ENCODE data around the gene OARD1. TPM values are rescaled to one million over a fixed set of nuclear protein-coding genes. Genes with fewer than 3 reads are reported as not detected.

The OARD1 gene
- total RNA-seq, 1 experiment from 2014 or later: 33.7 TPM

GRCh38 chr6:41065550-41066026 lies 6.6 kb downstream of the OARD1 start:
- DNase-seq (ENCODE audit: low spot score) (no peak), ATAC-seq (no peak)
- Mint-ChIP-seq H3K4me3 (no peak overlapping the region), H3K27ac (no peak overlapping the region; the same call in 1 of the 2 replicates), H3K27me3 (ENCODE audit: low read depth) (no peaks in the 10 kb centered on the region), H3K4me1 (peaks cover 8% of the 10 kb centered on the region), H3K9me3 (no peaks in the 10 kb centered on the region), H3K36me3 (peaks cover 44% of the 10 kb centered on the region)
- TF ChIP-seq ZNF232 (CRISPR knock-in tag; IDR thresholded peaks at IDR 0.05): no peak
- CTCF ChIA-PET: interaction anchor here (1.3 kb wide), 1 partner anchor 38 kb away, joined by 3 read pairs; no protein-coding TSS in a partner anchor
- POLR2A ChIA-PET: no interaction called here

GRCh38 chr6:41064841-41065240 lies 7.3 kb downstream of the OARD1 start:
- no peak overlapping the region for H3K27ac Mint-ChIP-seq

More at GRCh38 chr6:41064841-41065240, 7.3 kb downstream of the OARD1 start:
- no peak for DNase-seq (ENCODE audit: low spot score)
- POLR2A ChIA-PET: no interaction called here
- no peak for TF ChIP-seq ZNF121 (CRISPR knock-in tag; IDR thresholded peaks at IDR 0.05)
- no peak for TF ChIP-seq JAZF1 (CRISPR knock-in tag; IDR thresholded peaks at IDR 0.05)
- no peak for TF ChIP-seq ATF6 (CRISPR knock-in tag; IDR thresholded peaks at IDR 0.05)
- no peak for TF ChIP-seq USF2 (CRISPR knock-in tag; IDR thresholded peaks at IDR 0.05)
- no peak for TF ChIP-seq MLX (CRISPR knock-in tag; IDR thresholded peaks at IDR 0.05)
- TF ChIP-seq STAT6 (CRISPR knock-in tag; conservative IDR thresholded peaks at IDR 0.05; ENCODE audit: low read depth): no peak
- no peak for TF ChIP-seq RORB (CRISPR knock-in tag; IDR thresholded peaks at IDR 0.05)
- no peak for TF ChIP-seq SP1 (CRISPR knock-in tag; conservative IDR thresholded peaks at IDR 0.05)
- TF ChIP-seq TEAD4 (CRISPR knock-in tag; IDR thresholded peaks at IDR 0.05): no peak
- no peak for TF ChIP-seq FOXP1 (CRISPR knock-in tag; IDR thresholded peaks at IDR 0.05; ENCODE audit: borderline replicate concordance)
- TF ChIP-seq HMGA2 (CRISPR knock-in tag; IDR thresholded peaks at IDR 0.05): no peak
- no peak for TF ChIP-seq ERG (CRISPR knock-in tag; IDR thresholded peaks at IDR 0.05)
- no peak for TF ChIP-seq SOX15 (CRISPR knock-in tag; IDR thresholded peaks at IDR 0.05)
- TF ChIP-seq ATF2 (CRISPR knock-in tag; IDR thresholded peaks at IDR 0.05; ENCODE audit: borderline replicate concordance, low read depth): no peak
- no peak for TF ChIP-seq IRF1 (CRISPR knock-in tag; IDR thresholded peaks at IDR 0.05)
- no peak for TF ChIP-seq CREM (CRISPR knock-in tag; IDR thresholded peaks at IDR 0.05)
- no peak for TF ChIP-seq ZNF263 (CRISPR knock-in tag; IDR thresholded peaks at IDR 0.05; ENCODE audit: low read depth)
- no peak for TF ChIP-seq ATF3 (CRISPR knock-in tag; conservative IDR thresholded peaks at IDR 0.05)
- TF ChIP-seq RELA (CRISPR knock-in tag; IDR thresholded peaks at IDR 0.05; ENCODE audit: borderline replicate concordance): no peak
- no peak for TF ChIP-seq PRRX2 (CRISPR knock-in tag; IDR thresholded peaks at IDR 0.05)
- H3K4me1 Mint-ChIP-seq: peaks cover 9% of the 10 kb centered on the region
- H3K36me3 Mint-ChIP-seq: peaks cover 44% of the 10 kb centered on the region
- CTCF ChIA-PET: no interaction called here
- no peaks in the 10 kb centered on the region for H3K9me3 Mint-ChIP-seq
- ATAC-seq: no peak
- no peak overlapping the region for H3K4me3 Mint-ChIP-seq
- no peaks in the 10 kb centered on the region for H3K27me3 Mint-ChIP-seq (ENCODE audit: low read depth)

Measured in WTC11 (cell line).